KOPT-K1 (cell line): ENCODE measurements around the gene HOXA10.

Experiments
- H3K27ac ChIP-seq: fragments of 200-600 bp; sonication (generic); 2 replicates; pipeline ENCODE4 v1.5.1; 2016; ENCODE audit warnings: antibody characterized with exemption, mild to moderate bottlenecking, low read depth, low read length; ENCODE audit not compliant: poor library complexity, severe bottlenecking
- H3K36me3 ChIP-seq: fragments of 200-600 bp; sonication (generic); 2 replicates; pipeline ENCODE4 v1.5.1; 2017; ENCODE audit warnings: antibody characterized with exemption, mild to moderate bottlenecking, low read length, moderate library complexity; ENCODE audit not compliant: insufficient read depth
- H3K9me3 ChIP-seq: fragments of 200-600 bp; sonication (generic); 2 replicates; pipeline ENCODE4 v1.5.1; 2017; ENCODE audit warnings: antibody characterized with exemption, low read length, mild to moderate bottlenecking; ENCODE audit not compliant: insufficient read depth, poor library complexity, severe bottlenecking

Gene HOXA10

GRCh38 chr7:27145165-27145913, 28.8 kb downstream of the HOXA10 start:
- Histone ChIP-seq H3K9me3 (peaks cover 20% of the 10 kb centered on the region), H3K36me3 (no peaks in the 10 kb centered on the region), H3K27ac (no peak overlapping the region)

GRCh38 chr7:27144781-27145164, 29.3 kb downstream of the HOXA10 start:
- no peak overlapping the region for H3K27ac ChIP-seq
- no peaks in the 10 kb centered on the region for H3K36me3 ChIP-seq

GRCh38 chr7:27143950-27144780, 30.0 kb downstream of the HOXA10 start:
- no peaks in the 10 kb centered on the region for H3K36me3 ChIP-seq
- no peak overlapping the region for H3K27ac ChIP-seq
- H3K9me3 ChIP-seq: peaks cover 20% of the 10 kb centered on the region

More at GRCh38 chr7:27144781-27145164, 29.3 kb downstream of the HOXA10 start:
- peaks cover 20% of the 10 kb centered on the region for H3K9me3 ChIP-seq

- Histone ChIP-seq H3K9me3 (peaks cover 20% of the 10 kb centered on the region), H3K27ac (no peak within 1 kb of the TSS), H3K36me3 (no peaks in the 10 kb centered on the region)
Measured at GRCh38 chr7:27143023-27143949, 30.8 kb downstream of the HOXA10 start, which contains the start of gene HOXA5. Gene HOXA5 (minus strand): TSS chr7:27143681. CDS start chr7:27143607, 74 bp downstream.

GRCh38 chr7:27142580-27143022, 31.5 kb downstream of the HOXA10 start:
- peaks cover 20% of the 10 kb centered on the region for H3K9me3 ChIP-seq
- H3K36me3 ChIP-seq: no peaks in the 10 kb centered on the region
- no peak overlapping the region for H3K27ac ChIP-seq

GRCh38 chr7:27141923-27142579, 32.1 kb downstream of the HOXA10 start:
- Histone ChIP-seq H3K27ac (no peak overlapping the region), H3K36me3 (no peaks in the 10 kb centered on the region), H3K9me3 (peaks cover 20% of the 10 kb centered on the region)

GRCh38 chr7:27141137-27141922, 32.8 kb downstream of the HOXA10 start:
- Histone ChIP-seq H3K36me3 (no peaks in the 10 kb centered on the region), H3K27ac (no peak overlapping the region), H3K9me3 (peaks cover 20% of the 10 kb centered on the region)

- Histone ChIP-seq H3K36me3 (no peaks in the 10 kb centered on the region), H3K9me3 (peaks cover 20% of the 10 kb centered on the region), H3K27ac (no peak overlapping the region)
Measured at GRCh38 chr7:27140126-27140857, 33.8 kb downstream of the HOXA10 start.

- Histone ChIP-seq H3K27ac (no peak overlapping the region), H3K9me3 (peaks cover 14% of the 10 kb centered on the region), H3K36me3 (no peaks in the 10 kb centered on the region)
Measured at GRCh38 chr7:27139334-27140125, 34.6 kb downstream of the HOXA10 start.

- Histone ChIP-seq H3K36me3 (no peaks in the 10 kb centered on the region), H3K9me3 (peaks cover 8% of the 10 kb centered on the region), H3K27ac (no peak overlapping the region)
Measured at GRCh38 chr7:27138985-27139333, 35.2 kb downstream of the HOXA10 start.

- Histone ChIP-seq H3K27ac (no peak overlapping the region), H3K36me3 (no peaks in the 10 kb centered on the region), H3K9me3 (peaks cover 3% of the 10 kb centered on the region)
Measured at GRCh38 chr7:27138472-27138871, 35.6 kb downstream of the HOXA10 start.

- Histone ChIP-seq H3K36me3 (no peaks in the 10 kb centered on the region), H3K27ac (no peak overlapping the region), H3K9me3 (no peaks in the 10 kb centered on the region)
Measured at GRCh38 chr7:27137640-27138315, 36.3 kb downstream of the HOXA10 start.
